Natural killer cell treated with Interleukin-12 subunit alpha and Interleukin-12 subunit beta and Interleukin-15 and Interleukin-18, amount 100 ng/mL, for 72 hours (primary cell): ENCODE data around the gene ADARB2. TPM values are rescaled to one million over a fixed set of nuclear protein-coding genes. Genes with fewer than 3 reads are reported as not detected.
A peak's percentile ranks its signal among the peaks of the same experiment; 100 is the strongest.

Experiments
- ATAC-seq, 2 donors: fragments of 150-1000 bp; cut with Tn5 transposase in 1 of 2; sonication (Bioruptor Pico), chemical (Tn5 transposase) in 1 of 2; 2 replicates each; pipeline ENCODE4 v1.10.0; 2021
- DNase-seq: peaks from one replicate; pipeline ENCODE4 v3.0.0; 2022; ENCODE audit warnings: low spot score
- H3K27ac Mint-ChIP-seq, 2 donors: 1 replicate in 1 of 2; 2 replicates in 1 of 2; pipeline ENCODE4 v1.8.0; 2022; ENCODE audit warnings: mixed read lengths in 2 of 2, mild to moderate bottlenecking in 1 of 2, moderate library complexity in 1 of 2
- H3K27me3 Mint-ChIP-seq, 2 donors: 1 replicate in 1 of 2; 2 replicates in 1 of 2; pipeline ENCODE4 v1.8.0; 2022; ENCODE audit warnings: mixed read lengths in 2 of 2
- H3K36me3 Mint-ChIP-seq: one replicate; pipeline ENCODE4 v1.8.0; 2022; ENCODE audit warnings: mixed read lengths
- H3K4me1 Mint-ChIP-seq, 2 donors: 1 replicate in 1 of 2; 2 replicates in 1 of 2; pipeline ENCODE4 v1.8.0; 2022; ENCODE audit warnings: low read depth in 2 of 2, mixed read lengths in 2 of 2, mild to moderate bottlenecking in 1 of 2
- H3K4me3 Mint-ChIP-seq: one replicate; pipeline ENCODE4 v1.8.0; 2022; ENCODE audit warnings: mixed read lengths
- H3K9me3 Mint-ChIP-seq: 2 replicates; pipeline ENCODE4 v1.8.0; 2022; ENCODE audit warnings: mixed read lengths
- total RNA-seq, 2 donors: library from RNA; stranded (reverse); gene quantifications; one replicate each; pipeline ENCODE4 v1.2.3, GENCODE V29; 2022

ADARB2 gene
- total RNA-seq, 2 donors from 2014 or later = not detected

GRCh38 chr10:1513221-1513620, 224.1 kb downstream of the ADARB2 start:
- H3K27ac Mint-ChIP-seq = no peak overlapping the region
- no peak for ATAC-seq

GRCh38 chr10:1509011-1509530, 228.3 kb downstream of the ADARB2 start:
- Mint-ChIP-seq H3K36me3 (no peaks in the 10 kb centered on the region), H3K9me3 (peaks cover 8% of the 10 kb centered on the region), H3K4me1 (no peaks in the 10 kb centered on the region), H3K4me3 (no peak overlapping the region), H3K27me3 (peaks cover 0 to 14% of the 10 kb centered on the region in 2 donors), H3K27ac (no peak overlapping the region)
- DNase-seq (no peak), ATAC-seq (no peak)

More at GRCh38 chr10:1513221-1513620, 224.1 kb downstream of the ADARB2 start:
- H3K9me3 Mint-ChIP-seq = peaks cover 3% of the 10 kb centered on the region
- no peak overlapping the region for H3K4me3 Mint-ChIP-seq
- peaks cover 0 to 21% of the 10 kb centered on the region in 2 donors for H3K27me3 Mint-ChIP-seq
- no peaks in the 10 kb centered on the region for H3K36me3 Mint-ChIP-seq
- no peaks in the 10 kb centered on the region for H3K4me1 Mint-ChIP-seq
- no peak for DNase-seq

GRCh38 chr10:1508096-1508495, 229.2 kb downstream of the ADARB2 start:
- peaks cover 0 to 14% of the 10 kb centered on the region in 2 donors for H3K27me3 Mint-ChIP-seq
- H3K4me1 Mint-ChIP-seq = no peaks in the 10 kb centered on the region
- H3K4me3 Mint-ChIP-seq = no peak overlapping the region
- DNase-seq (no peak), ATAC-seq (no peak)
- no peaks in the 10 kb centered on the region for H3K36me3 Mint-ChIP-seq
- no peak overlapping the region for H3K27ac Mint-ChIP-seq
- H3K9me3 Mint-ChIP-seq = peaks cover 8% of the 10 kb centered on the region

- DNase-seq = no peak
- Mint-ChIP-seq H3K9me3 (peaks cover 8% of the 10 kb centered on the region), H3K36me3 (no peaks in the 10 kb centered on the region), H3K27me3 (peaks cover 0 to 14% of the 10 kb centered on the region in 2 donors), H3K4me1 (no peaks in the 10 kb centered on the region), H3K27ac (no peak overlapping the region), H3K4me3 (no peak overlapping the region)
- no peak for ATAC-seq
Observed at GRCh38 chr10:1507436-1507835, 229.9 kb downstream of the ADARB2 start.

GRCh38 chr10:1504940-1505339, 232.4 kb downstream of the ADARB2 start:
- Mint-ChIP-seq H3K27me3 (peaks cover 0 to 1% of the 10 kb centered on the region in 2 donors), H3K9me3 (peaks cover 5% of the 10 kb centered on the region), H3K4me1 (no peaks in the 10 kb centered on the region), H3K27ac (no peak overlapping the region), H3K36me3 (no peaks in the 10 kb centered on the region), H3K4me3 (no peak overlapping the region)
- DNase-seq = no peak
- peak in 1 of 2 donors; percentile 24 for ATAC-seq

- Mint-ChIP-seq H3K27me3 (no peaks in the 10 kb centered on the region), H3K36me3 (no peaks in the 10 kb centered on the region), H3K27ac (no peak overlapping the region), H3K4me1 (no peaks in the 10 kb centered on the region), H3K4me3 (no peak overlapping the region), H3K9me3 (peaks cover 5% of the 10 kb centered on the region)
- no peak for DNase-seq
- no peak for ATAC-seq
Observed at GRCh38 chr10:1504286-1504685, 233.0 kb downstream of the ADARB2 start.

GRCh38 chr10:1502451-1502850, 234.9 kb downstream of the ADARB2 start:
- Mint-ChIP-seq H3K36me3 (no peaks in the 10 kb centered on the region), H3K9me3 (peaks cover 5% of the 10 kb centered on the region), H3K27me3 (no peaks in the 10 kb centered on the region), H3K4me1 (no peaks in the 10 kb centered on the region), H3K27ac (no peak overlapping the region), H3K4me3 (no peak overlapping the region)
- no peak for DNase-seq
- no peak for ATAC-seq

- no peaks in the 10 kb centered on the region for H3K9me3 Mint-ChIP-seq
- H3K4me3 Mint-ChIP-seq = no peak overlapping the region
- H3K36me3 Mint-ChIP-seq = no peaks in the 10 kb centered on the region
- no peaks in the 10 kb centered on the region for H3K27me3 Mint-ChIP-seq
- ATAC-seq (peak; percentile 28 to 62), DNase-seq (no peak)
- H3K27ac Mint-ChIP-seq = no peak overlapping the region
- H3K4me1 Mint-ChIP-seq = no peaks in the 10 kb centered on the region
Observed at GRCh38 chr10:1499359-1499957, 237.9 kb downstream of the ADARB2 start.

- no peak for DNase-seq
- Mint-ChIP-seq H3K4me3 (no peak overlapping the region), H3K27ac (no peak overlapping the region), H3K36me3 (no peaks in the 10 kb centered on the region), H3K27me3 (no peaks in the 10 kb centered on the region), H3K9me3 (no peaks in the 10 kb centered on the region), H3K4me1 (no peaks in the 10 kb centered on the region)
- peak; percentile 11 to 32 for ATAC-seq
Observed at GRCh38 chr10:1498746-1499358, 238.5 kb downstream of the ADARB2 start.

- Mint-ChIP-seq H3K27me3 (peaks cover 4 to 9% of the 10 kb centered on the region in 2 donors), H3K4me3 (no peak overlapping the region), H3K9me3 (no peaks in the 10 kb centered on the region), H3K4me1 (no peaks in the 10 kb centered on the region), H3K36me3 (no peaks in the 10 kb centered on the region), H3K27ac (no peak overlapping the region)
- DNase-seq (no peak), ATAC-seq (no peak)
Observed at GRCh38 chr10:1495915-1496517, 241.3 kb downstream of the ADARB2 start.

GRCh38 chr10:1492641-1493040, 244.7 kb downstream of the ADARB2 start:
- H3K27ac Mint-ChIP-seq = no peak overlapping the region
- no peaks in the 10 kb centered on the region for H3K4me1 Mint-ChIP-seq
- H3K4me3 Mint-ChIP-seq = no peak overlapping the region
- no peak for DNase-seq
- H3K36me3 Mint-ChIP-seq = no peaks in the 10 kb centered on the region
- no peak for ATAC-seq
- peaks cover 4 to 11% of the 10 kb centered on the region in 2 donors for H3K27me3 Mint-ChIP-seq
- H3K9me3 Mint-ChIP-seq = no peaks in the 10 kb centered on the region

GRCh38 chr10:1491901-1492300, 245.4 kb downstream of the ADARB2 start:
- Mint-ChIP-seq H3K27me3 (peaks cover 4 to 15% of the 10 kb centered on the region in 2 donors), H3K4me1 (no peaks in the 10 kb centered on the region), H3K9me3 (no peaks in the 10 kb centered on the region), H3K36me3 (no peaks in the 10 kb centered on the region), H3K4me3 (no peak overlapping the region), H3K27ac (no peak overlapping the region)
- no peak for DNase-seq
- no peak for ATAC-seq

- H3K4me3 Mint-ChIP-seq = no peak overlapping the region
- H3K27me3 Mint-ChIP-seq = peaks cover 4 to 15% of the 10 kb centered on the region in 2 donors
- ATAC-seq (no peak), DNase-seq (no peak)
- H3K36me3 Mint-ChIP-seq = no peaks in the 10 kb centered on the region
- no peaks in the 10 kb centered on the region for H3K4me1 Mint-ChIP-seq
- H3K27ac Mint-ChIP-seq = no peak overlapping the region
- no peaks in the 10 kb centered on the region for H3K9me3 Mint-ChIP-seq
Observed at GRCh38 chr10:1489801-1490200, 247.5 kb downstream of the ADARB2 start.

- no peak for DNase-seq
- Mint-ChIP-seq H3K27me3 (peaks cover 4 to 20% of the 10 kb centered on the region in 2 donors), H3K9me3 (no peaks in the 10 kb centered on the region), H3K27ac (no peak overlapping the region), H3K4me3 (no peak overlapping the region), H3K4me1 (no peaks in the 10 kb centered on the region), H3K36me3 (no peaks in the 10 kb centered on the region)
- no peak for ATAC-seq
Observed at GRCh38 chr10:1488970-1489548, 248.3 kb downstream of the ADARB2 start.
